ENCODE data around the gene GLIPR1L2.
"Not testable (repeated sequence)": the region's sequence is repeated elsewhere in the genome, so short reads cannot be mapped to it uniquely, and the experiment has no call there.

Gene GLIPR1L2

GRCh38 chr12:75390899-75391538 lies at the start of gene GLIPR1L2:
Gene GLIPR1L2, plus strand, starts transcription at chr12:75391089. Its CDS starts 28 bp downstream, at chr12:75391117.
- no peaks in the 10 kb centered on the region for H3K27me3 ChIP-seq (replicated peaks)
- in situ Hi-C loops (cut with HindIII; ENCODE audit: low pct_ligation_motif_present, low sequenced_read_pairs): no loop called here
- peak within 1 kb of the TSS; percentile 74 for H3K27ac ChIP-seq
- peak within 1 kb of the TSS; percentile 70 for H3K4me3 ChIP-seq (ENCODE audit: low read depth, low read length)
- TF ChIP-seq CTCF (IDR thresholded peaks at IDR 0.05; ENCODE audit: low read depth, low read length, missing control alignments): peak; percentile 96
- DNase-seq: peak; percentile 97
- no peaks in the 10 kb centered on the region for H3K36me3 ChIP-seq (replicated peaks)

DNA sequence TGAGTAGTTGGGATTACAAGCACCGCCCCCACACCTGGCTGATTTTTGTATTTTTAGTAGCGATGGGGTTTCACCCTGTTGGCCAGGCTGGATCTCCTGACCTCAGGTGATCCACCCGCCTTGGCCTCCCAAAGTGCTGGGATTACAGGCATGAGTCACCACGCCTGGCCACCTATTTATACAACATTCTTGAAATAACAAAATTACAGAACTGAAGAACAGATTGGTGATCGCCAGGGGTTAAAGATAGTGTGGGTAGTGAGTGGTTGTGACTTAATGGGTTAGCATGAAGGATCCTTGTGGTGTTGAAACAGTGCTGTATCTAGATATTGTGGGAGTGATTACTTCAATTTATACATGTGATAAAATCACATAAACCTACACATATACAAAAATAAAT lies 49.0 kb upstream of the GLIPR1L2 start:
- peak; percentile 36 for DNase-seq
- Histone ChIP-seq H3K27ac (no peak overlapping the region), H3K27me3 (replicated peaks) (no peaks in the 10 kb centered on the region), H3K36me3 (replicated peaks) (no peaks in the 10 kb centered on the region), H3K4me3 (ENCODE audit: low read depth, low read length) (no peak overlapping the region)
- no peak for TF ChIP-seq CTCF (IDR thresholded peaks at IDR 0.05; ENCODE audit: low read depth, low read length, missing control alignments)
- in situ Hi-C loops (cut with HindIII; ENCODE audit: low pct_ligation_motif_present, low sequenced_read_pairs): no loop called here

DNA sequence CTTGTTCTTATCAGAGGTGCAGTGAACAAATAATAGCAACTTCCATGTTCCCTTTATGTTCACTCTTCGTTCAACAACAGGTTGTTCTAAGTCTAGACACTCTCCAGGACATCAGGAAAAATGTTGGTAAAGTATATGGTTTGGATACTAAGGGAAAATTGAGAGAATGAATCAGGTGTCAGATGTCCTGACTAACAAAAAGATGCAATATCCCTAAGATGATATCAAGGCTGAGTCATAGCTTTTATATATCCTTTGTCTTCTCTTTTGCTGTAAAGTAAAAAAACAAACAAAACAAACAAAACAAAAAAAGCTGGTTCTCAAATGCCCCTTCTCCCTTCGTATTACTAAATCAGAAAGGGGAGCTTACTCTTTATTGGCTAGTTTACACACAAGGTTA lies 45.4 kb upstream of the GLIPR1L2 start:
- TF ChIP-seq CTCF (IDR thresholded peaks at IDR 0.05; ENCODE audit: low read depth, low read length, missing control alignments): no peak
- Histone ChIP-seq H3K27me3 (replicated peaks) (no peaks in the 10 kb centered on the region), H3K4me3 (ENCODE audit: low read depth, low read length) (no peak overlapping the region), H3K27ac (no peak overlapping the region), H3K36me3 (replicated peaks) (no peaks in the 10 kb centered on the region)
- in situ Hi-C loops (cut with HindIII; ENCODE audit: low pct_ligation_motif_present, low sequenced_read_pairs): no loop called here
- DNase-seq: no peak

GRCh38 chr12:75346215-75346614 lies 44.7 kb upstream of the GLIPR1L2 start:
- H3K27ac ChIP-seq; H3K4me3 ChIP-seq (ENCODE audit: low read depth, low read length); DNase-seq; H3K27me3 ChIP-seq (replicated peaks); in situ Hi-C loops (cut with HindIII; ENCODE audit: low pct_ligation_motif_present, low sequenced_read_pairs); H3K36me3 ChIP-seq (replicated peaks): not testable (repeated sequence)

- Histone ChIP-seq H3K27ac (no peak overlapping the region), H3K27me3 (replicated peaks) (no peaks in the 10 kb centered on the region), H3K36me3 (replicated peaks) (no peaks in the 10 kb centered on the region), H3K4me3 (ENCODE audit: low read depth, low read length) (no peak overlapping the region)
- in situ Hi-C loops (cut with HindIII; ENCODE audit: low pct_ligation_motif_present, low sequenced_read_pairs): no loop called here
- no peak for TF ChIP-seq CTCF (IDR thresholded peaks at IDR 0.05; ENCODE audit: low read depth, low read length, missing control alignments)
- DNase-seq: no peak
These were observed 40.9 kb upstream of the GLIPR1L2 start for GRCh38 chr12:75349946-75350345.

GRCh38 chr12:75350413-75350812 lies 40.5 kb upstream of the GLIPR1L2 start:
- TF ChIP-seq CTCF (IDR thresholded peaks at IDR 0.05; ENCODE audit: low read depth, low read length, missing control alignments): no peak
- DNase-seq: no peak
- no peaks in the 10 kb centered on the region for H3K36me3 ChIP-seq (replicated peaks)
- H3K27ac ChIP-seq: no peak overlapping the region
- no peak overlapping the region for H3K4me3 ChIP-seq (ENCODE audit: low read depth, low read length)
- in situ Hi-C loops (cut with HindIII; ENCODE audit: low pct_ligation_motif_present, low sequenced_read_pairs): no loop called here
- no peaks in the 10 kb centered on the region for H3K27me3 ChIP-seq (replicated peaks)
